HG03175 (cell line): Measurements from ENCODE around the gene NEK8.

Experiments
- ATAC-seq: cut with Tn5 transposase; IDR thresholded peaks from one replicate; pipeline ENCODE4 v1.9.1; 2021; ENCODE audit warnings: mild to moderate bottlenecking, moderate library complexity; ENCODE audit not compliant: unreplicated experiment

The NEK8 gene

GRCh38 chr17:28728364-28729200, at the start of gene NEK8:
TSS of gene NEK8 (plus strand) at chr17:28728788. CDS start at chr17:28728814, 26 bp downstream.
- ATAC-seq = peak; percentile 39

GRCh38 chr17:28682655-28683054, 45.9 kb upstream of the NEK8 start:
- ATAC-seq = no peak

GRCh38 chr17:28684963-28685362, 43.6 kb upstream of the NEK8 start:
- ATAC-seq = no peak

- no peak for ATAC-seq
Observed at GRCh38 chr17:28685366-28685765, 43.2 kb upstream of the NEK8 start.

- ATAC-seq = no peak
Observed at GRCh38 chr17:28686296-28686695, 42.3 kb upstream of the NEK8 start.

- ATAC-seq = no peak
Observed at GRCh38 chr17:28688481-28688880, 40.1 kb upstream of the NEK8 start.

GRCh38 chr17:28689011-28689410, 39.6 kb upstream of the NEK8 start:
- no peak for ATAC-seq

- no peak for ATAC-seq
Observed at GRCh38 chr17:28693869-28694268, 34.7 kb upstream of the NEK8 start.

GRCh38 chr17:28698253-28698941, 30.2 kb upstream of the NEK8 start:
- no peak for ATAC-seq

- no peak for ATAC-seq
Observed at GRCh38 chr17:28700278-28700677, 28.3 kb upstream of the NEK8 start.

GRCh38 chr17:28700830-28701492, 27.6 kb upstream of the NEK8 start:
- ATAC-seq = no peak

- ATAC-seq = no peak
Observed at GRCh38 chr17:28702026-28702751, 26.4 kb upstream of the NEK8 start.

GRCh38 chr17:28702752-28703150, 25.8 kb upstream of the NEK8 start:
- no peak for ATAC-seq

GRCh38 chr17:28703552-28704218, 24.9 kb upstream of the NEK8 start:
- no peak for ATAC-seq

- ATAC-seq = no peak
Observed at GRCh38 chr17:28704219-28704858, 24.2 kb upstream of the NEK8 start.

- no peak for ATAC-seq
Observed at GRCh38 chr17:28705074-28705659, 23.4 kb upstream of the NEK8 start.

GRCh38 chr17:28705728-28706334, 22.8 kb upstream of the NEK8 start:
- ATAC-seq = no peak

- no peak for ATAC-seq
Observed at GRCh38 chr17:28706471-28707338, 21.9 kb upstream of the NEK8 start.
